ENCODE results near the gene WFDC6. TPM values are rescaled to one million over a fixed set of nuclear protein-coding genes. Genes with fewer than 3 reads are reported as not detected.

Gene WFDC6
- polyA plus RNA-seq, 1 donor from 2014 or later = not detected

GRCh38 chr20:45564760-45565276 lies 25.5 kb upstream of the WFDC6 start:
- Histone ChIP-seq H2AFZ (ENCODE audit: low read depth, low read length) (no peak overlapping the region), H3K36me3 (ENCODE audit: insufficient read depth, low read length) (no peaks in the 10 kb centered on the region), H3K27me3 (ENCODE audit: insufficient read depth, low read depth, low read length) (no peaks in the 10 kb centered on the region), H4K20me1 (ENCODE audit: insufficient read depth) (no peaks in the 10 kb centered on the region), H3K9me2 (ENCODE audit: insufficient read depth, low read length) (no peaks in the 10 kb centered on the region), H3K9me3 (ENCODE audit: low read length) (no peaks in the 10 kb centered on the region), H3K4me2 (ENCODE audit: low read length) (no peak overlapping the region), H3K27ac (ENCODE audit: low read length) (no peak overlapping the region), H3K79me2 (replicated peaks; ENCODE audit: insufficient read depth, low read length) (no peaks in the 10 kb centered on the region), H3K4me3 (ENCODE audit: low read length) (no peak overlapping the region), H3K9ac (ENCODE audit: low read length) (no peak overlapping the region), H3F3A (ENCODE audit: insufficient read depth, low read length, poor library complexity, severe bottlenecking) (no peaks in the 10 kb centered on the region)
- TF ChIP-seq POLR2AphosphoS5 (IDR thresholded peaks at IDR 0.05) (no peak), SMC3 (conservative IDR thresholded peaks at IDR 0.05; ENCODE audit: poor library complexity) (no peak), EZH2 (IDR thresholded peaks at IDR 0.05; ENCODE audit: borderline replicate concordance, insufficient read depth, low read length, poor library complexity, severe bottlenecking) (no peak), RAD21 (conservative IDR thresholded peaks at IDR 0.05) (no peak), TAF1 (IDR thresholded peaks at IDR 0.05; ENCODE audit: low read depth) (no peak), MXI1 (conservative IDR thresholded peaks at IDR 0.05; ENCODE audit: poor library complexity, severe bottlenecking) (no peak), CTCF (IDR thresholded peaks at IDR 0.05; ENCODE audit: poor library complexity, severe bottlenecking) (no peak), EP300 (conservative IDR thresholded peaks at IDR 0.05; ENCODE audit: poor library complexity, severe bottlenecking) (no peak)
- TF ChIP-seq, protein P1, sequence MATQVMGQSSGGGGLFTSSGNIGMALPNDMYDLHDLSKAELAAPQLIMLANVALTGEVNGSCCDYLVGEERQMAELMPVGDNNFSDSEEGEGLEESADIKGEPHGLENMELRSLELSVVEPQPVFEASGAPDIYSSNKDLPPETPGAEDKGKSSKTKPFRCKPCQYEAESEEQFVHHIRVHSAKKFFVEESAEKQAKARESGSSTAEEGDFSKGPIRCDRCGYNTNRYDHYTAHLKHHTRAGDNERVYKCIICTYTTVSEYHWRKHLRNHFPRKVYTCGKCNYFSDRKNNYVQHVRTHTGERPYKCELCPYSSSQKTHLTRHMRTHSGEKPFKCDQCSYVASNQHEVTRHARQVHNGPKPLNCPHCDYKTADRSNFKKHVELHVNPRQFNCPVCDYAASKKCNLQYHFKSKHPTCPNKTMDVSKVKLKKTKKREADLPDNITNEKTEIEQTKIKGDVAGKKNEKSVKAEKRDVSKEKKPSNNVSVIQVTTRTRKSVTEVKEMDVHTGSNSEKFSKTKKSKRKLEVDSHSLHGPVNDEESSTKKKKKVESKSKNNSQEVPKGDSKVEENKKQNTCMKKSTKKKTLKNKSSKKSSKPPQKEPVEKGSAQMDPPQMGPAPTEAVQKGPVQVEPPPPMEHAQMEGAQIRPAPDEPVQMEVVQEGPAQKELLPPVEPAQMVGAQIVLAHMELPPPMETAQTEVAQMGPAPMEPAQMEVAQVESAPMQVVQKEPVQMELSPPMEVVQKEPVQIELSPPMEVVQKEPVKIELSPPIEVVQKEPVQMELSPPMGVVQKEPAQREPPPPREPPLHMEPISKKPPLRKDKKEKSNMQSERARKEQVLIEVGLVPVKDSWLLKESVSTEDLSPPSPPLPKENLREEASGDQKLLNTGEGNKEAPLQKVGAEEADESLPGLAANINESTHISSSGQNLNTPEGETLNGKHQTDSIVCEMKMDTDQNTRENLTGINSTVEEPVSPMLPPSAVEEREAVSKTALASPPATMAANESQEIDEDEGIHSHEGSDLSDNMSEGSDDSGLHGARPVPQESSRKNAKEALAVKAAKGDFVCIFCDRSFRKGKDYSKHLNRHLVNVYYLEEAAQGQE (IDR thresholded peaks at IDR 0.05; ENCODE audit: borderline replicate concordance) = no peak

- H3K4me3 ChIP-seq (ENCODE audit: low read length) = no peak overlapping the region
- TF ChIP-seq POLR2AphosphoS5 (IDR thresholded peaks at IDR 0.05) = no peak
- no peak for TF ChIP-seq EZH2 (IDR thresholded peaks at IDR 0.05; ENCODE audit: borderline replicate concordance, insufficient read depth, low read length, poor library complexity, severe bottlenecking)
- no peak for TF ChIP-seq RAD21 (conservative IDR thresholded peaks at IDR 0.05)
- no peak for TF ChIP-seq MXI1 (conservative IDR thresholded peaks at IDR 0.05; ENCODE audit: poor library complexity, severe bottlenecking)
- no peak for TF ChIP-seq CTCF (IDR thresholded peaks at IDR 0.05; ENCODE audit: poor library complexity, severe bottlenecking)
- TF ChIP-seq, protein P1 (IDR thresholded peaks at IDR 0.05; ENCODE audit: borderline replicate concordance) = no peak
- TF ChIP-seq SMC3 (conservative IDR thresholded peaks at IDR 0.05; ENCODE audit: poor library complexity) = no peak
- no peak for TF ChIP-seq EP300 (conservative IDR thresholded peaks at IDR 0.05; ENCODE audit: poor library complexity, severe bottlenecking)
- no peak for TF ChIP-seq TAF1 (IDR thresholded peaks at IDR 0.05; ENCODE audit: low read depth)
- H3K9me2 ChIP-seq (ENCODE audit: insufficient read depth, low read length) = no peaks in the 10 kb centered on the region
- H3K4me2 ChIP-seq (ENCODE audit: low read length) = no peak overlapping the region
- H3K9ac ChIP-seq (ENCODE audit: low read length) = no peak overlapping the region
- no peaks in the 10 kb centered on the region for H3K27me3 ChIP-seq (ENCODE audit: insufficient read depth, low read depth, low read length)
- no peaks in the 10 kb centered on the region for H3K9me3 ChIP-seq (ENCODE audit: low read length)
- no peak overlapping the region for H3K27ac ChIP-seq (ENCODE audit: low read length)
- H3F3A ChIP-seq (ENCODE audit: insufficient read depth, low read length, poor library complexity, severe bottlenecking) = no peaks in the 10 kb centered on the region
- no peaks in the 10 kb centered on the region for H4K20me1 ChIP-seq (ENCODE audit: insufficient read depth)
- no peaks in the 10 kb centered on the region for H3K79me2 ChIP-seq (replicated peaks; ENCODE audit: insufficient read depth, low read length)
- H3K36me3 ChIP-seq (ENCODE audit: insufficient read depth, low read length) = no peaks in the 10 kb centered on the region
- H2AFZ ChIP-seq (ENCODE audit: low read depth, low read length) = no peak overlapping the region
Measured at GRCh38 chr20:45555198-45555597, 15.9 kb upstream of the WFDC6 start.
